Astrocyte of the cerebellum (primary cell): ENCODE data around the gene IRS1.

ENCODE experiments used
- DNase-seq: peaks from one replicate; pipeline ENCODE4 v3.0.0-alpha.2; 2011; ENCODE audit warnings: low read depth
- H3K4me3 ChIP-seq: 2 replicates; pipeline ENCODE4 v1.5.1; 2011; ENCODE audit warnings: mild to moderate bottlenecking, low read depth, low read length, moderate library complexity
- CTCF ChIP-seq: IDR thresholded peaks from 2 replicates; pipeline ENCODE4 v1.5.1; 2012; ENCODE audit warnings: low read length, low read depth, moderate library complexity, mild to moderate bottlenecking; ENCODE audit errors: missing control alignments
- in situ Hi-C: cut with HindIII; loops from 2 replicates; pipeline ENCODE4 v1.10.0; 2017; ENCODE audit warnings: low sequenced_read_pairs

Gene IRS1

GRCh38 chr2:226772389-226773179 is 27.0 kb downstream of the IRS1 start:
- TF ChIP-seq CTCF: no peak
- no peak for DNase-seq
- in situ Hi-C loops: no loop called here
- no peak overlapping the region for H3K4me3 ChIP-seq

DNA sequence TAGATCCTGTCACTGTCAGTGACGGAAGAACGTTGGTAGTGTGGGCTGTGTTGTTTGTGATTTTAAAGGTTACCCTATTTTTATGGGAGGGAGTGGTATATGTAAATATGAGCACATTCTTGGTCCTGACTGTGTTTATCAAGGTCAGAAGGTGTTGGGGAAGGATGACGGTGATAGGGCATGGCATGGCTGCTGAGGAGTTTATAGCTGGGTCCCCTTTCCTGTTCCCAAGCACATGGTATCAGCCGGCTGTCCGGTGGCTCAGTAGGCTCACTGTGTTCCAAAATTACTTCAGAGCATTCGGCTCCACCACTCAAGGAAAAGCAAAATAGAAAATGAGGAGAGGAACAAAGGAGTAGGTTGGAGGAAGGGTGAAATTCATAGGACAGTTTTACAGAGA is 28.6 kb downstream of the IRS1 start:
- no peak for TF ChIP-seq CTCF
- in situ Hi-C loops: no loop called here
- H3K4me3 ChIP-seq: no peak overlapping the region

GRCh38 chr2:226767056-226767813 is 32.4 kb downstream of the IRS1 start:
- in situ Hi-C loops: no loop called here
- no peak for DNase-seq
- H3K4me3 ChIP-seq: no peak overlapping the region
- no peak for TF ChIP-seq CTCF

More for the DNA sequence above, 28.6 kb downstream of the IRS1 start:
- no peak for DNase-seq

DNA sequence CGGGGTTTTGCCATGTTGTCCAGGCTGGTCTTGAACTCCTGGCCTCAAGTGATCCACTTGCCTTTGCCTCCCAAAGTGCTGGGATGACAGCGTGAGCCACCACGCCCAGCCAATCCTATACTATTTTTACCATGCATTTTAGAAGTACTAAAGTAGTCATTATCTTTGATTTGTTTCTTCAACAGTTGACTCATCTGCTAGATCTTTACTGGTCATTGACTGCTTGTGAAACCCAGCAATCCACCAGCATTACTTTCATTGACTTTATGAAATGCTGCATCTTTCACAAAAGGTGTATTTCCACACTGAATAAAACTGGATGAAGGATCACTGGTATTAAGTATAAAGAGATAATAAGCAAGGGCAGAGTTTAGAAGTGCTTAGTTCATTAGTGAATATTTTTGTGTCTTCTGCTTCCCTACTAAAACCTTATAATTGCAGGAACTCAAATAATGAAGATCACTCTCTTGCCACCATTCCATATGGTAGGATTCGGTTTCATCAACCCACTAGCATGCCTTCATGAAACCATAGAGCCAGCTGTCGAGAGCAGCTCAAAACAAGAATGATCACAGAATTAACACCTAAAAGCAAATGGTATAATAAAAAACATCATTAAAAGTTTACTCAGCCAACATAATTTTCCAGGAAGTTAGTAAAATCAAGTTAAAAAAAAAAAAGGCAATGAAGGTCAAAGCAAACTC is 33.1 kb downstream of the IRS1 start:
- no peak for TF ChIP-seq CTCF
- no peak overlapping the region for H3K4me3 ChIP-seq
- DNase-seq: no peak
- in situ Hi-C loops: no loop called here

- H3K4me3 ChIP-seq: no peak overlapping the region
- DNase-seq: no peak
- no peak for TF ChIP-seq CTCF
- in situ Hi-C loops: no loop called here
Measured at GRCh38 chr2:226763320-226763719, 36.3 kb downstream of the IRS1 start.

DNA sequence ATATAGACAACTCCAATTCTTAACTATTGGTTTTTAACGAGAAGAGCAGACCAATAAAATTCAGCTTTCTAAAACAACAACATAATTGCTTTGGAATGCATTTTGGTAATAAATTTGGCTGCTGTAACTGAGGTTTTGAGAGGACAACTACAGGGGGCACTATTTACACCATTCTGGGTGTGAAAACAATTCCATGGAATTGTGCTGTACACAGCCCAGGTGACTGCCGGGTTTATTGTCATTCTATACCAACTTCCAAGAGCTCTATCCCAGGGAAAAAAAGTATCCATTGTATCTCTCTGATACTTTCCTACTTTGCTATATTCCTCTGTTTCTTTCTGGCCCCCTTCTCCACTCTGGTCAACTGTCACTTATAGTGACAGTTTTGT is 38.4 kb downstream of the IRS1 start:
- DNase-seq: no peak
- no peak for TF ChIP-seq CTCF
- H3K4me3 ChIP-seq: no peak overlapping the region
- in situ Hi-C loops: no loop called here
